ENCODE measurements around the gene NUP210.

DNA sequence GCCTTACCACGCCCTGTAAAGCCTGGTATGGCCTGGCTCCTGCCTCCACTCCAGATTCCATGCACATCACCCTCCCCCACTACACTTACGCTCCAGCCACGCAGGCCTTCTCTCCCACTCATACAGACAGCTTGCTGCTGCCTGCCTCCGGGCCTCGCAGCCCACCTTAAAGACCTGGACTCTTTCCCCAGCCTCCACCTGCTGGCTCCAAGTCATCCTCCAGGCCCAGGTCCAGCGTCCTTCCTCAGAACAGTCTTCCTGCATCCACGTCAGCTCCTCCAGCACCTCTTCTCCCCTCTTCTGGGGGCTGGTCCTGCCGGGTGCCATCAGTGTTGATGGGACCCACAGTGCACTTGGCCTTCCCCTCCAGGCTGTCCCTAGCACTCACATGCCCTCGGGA, 75.5 kb downstream of the NUP210 start:
- TF ChIP-seq YY1 (IDR thresholded peaks at IDR 0.05; ENCODE audit: low read depth) (no peak), POLR2AphosphoS5 (IDR thresholded peaks at IDR 0.05; ENCODE audit: low read depth, low read length) (no peak)
- TF ChIP-seq, protein P1, sequence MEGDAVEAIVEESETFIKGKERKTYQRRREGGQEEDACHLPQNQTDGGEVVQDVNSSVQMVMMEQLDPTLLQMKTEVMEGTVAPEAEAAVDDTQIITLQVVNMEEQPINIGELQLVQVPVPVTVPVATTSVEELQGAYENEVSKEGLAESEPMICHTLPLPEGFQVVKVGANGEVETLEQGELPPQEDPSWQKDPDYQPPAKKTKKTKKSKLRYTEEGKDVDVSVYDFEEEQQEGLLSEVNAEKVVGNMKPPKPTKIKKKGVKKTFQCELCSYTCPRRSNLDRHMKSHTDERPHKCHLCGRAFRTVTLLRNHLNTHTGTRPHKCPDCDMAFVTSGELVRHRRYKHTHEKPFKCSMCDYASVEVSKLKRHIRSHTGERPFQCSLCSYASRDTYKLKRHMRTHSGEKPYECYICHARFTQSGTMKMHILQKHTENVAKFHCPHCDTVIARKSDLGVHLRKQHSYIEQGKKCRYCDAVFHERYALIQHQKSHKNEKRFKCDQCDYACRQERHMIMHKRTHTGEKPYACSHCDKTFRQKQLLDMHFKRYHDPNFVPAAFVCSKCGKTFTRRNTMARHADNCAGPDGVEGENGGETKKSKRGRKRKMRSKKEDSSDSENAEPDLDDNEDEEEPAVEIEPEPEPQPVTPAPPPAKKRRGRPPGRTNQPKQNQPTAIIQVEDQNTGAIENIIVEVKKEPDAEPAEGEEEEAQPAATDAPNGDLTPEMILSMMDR (IDR thresholded peaks at IDR 0.05), result no peak

Measured in SK-N-SH (cell line).